ENCODE measurements around the gene LARGE2.

LARGE2 gene

DNA sequence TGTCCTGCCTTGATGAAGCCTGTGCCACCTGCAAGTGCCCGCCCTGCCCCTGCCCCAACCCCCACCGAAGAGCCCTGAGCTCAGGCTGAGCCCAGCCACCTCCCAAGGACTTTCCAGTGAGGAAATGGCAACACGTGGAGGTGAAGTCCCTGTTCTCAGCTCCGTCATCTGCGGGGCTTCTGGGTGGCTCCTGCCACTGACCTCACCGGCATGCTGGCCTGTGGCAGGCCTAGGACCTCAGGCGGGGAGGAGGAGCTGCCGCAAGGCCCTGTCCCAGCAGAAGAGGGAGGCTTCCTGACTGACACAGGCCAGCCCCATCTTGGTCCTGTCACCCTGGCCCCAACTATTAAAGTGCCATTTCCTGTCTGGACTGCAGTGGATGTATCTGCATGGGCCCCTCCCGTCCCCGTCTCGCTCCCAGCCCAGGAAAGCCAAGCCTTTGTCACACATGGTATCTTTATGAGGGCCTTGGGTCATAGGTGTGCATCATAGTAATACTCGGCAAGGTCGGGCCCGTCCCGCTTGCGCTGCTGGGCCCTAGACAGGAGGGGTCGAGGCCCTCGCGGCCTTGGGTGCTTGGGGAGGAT, 16.3 kb upstream of the LARGE2 start:
- no peak overlapping the region for H3K4me3 ChIP-seq (ENCODE audit: low read depth in 1 of 2, low read length in 2 of 2)
- ATAC-seq (ENCODE audit: insufficient read depth, low read depth) (no peak), DNase-seq (no peak)
- peaks cover 21% of the 10 kb centered on the region for H3K36me3 ChIP-seq (ENCODE audit: insufficient read depth, low read length)
- no peaks in the 10 kb centered on the region for H3K27me3 ChIP-seq (ENCODE audit: insufficient read depth, low read length, poor library complexity)
- H2AFZ ChIP-seq (ENCODE audit: low read depth, low read length) = no peak overlapping the region
- H3K4me1 ChIP-seq (ENCODE audit: insufficient read depth, low read length) = no peaks in the 10 kb centered on the region
- no peaks in the 10 kb centered on the region for H3K9me3 ChIP-seq (ENCODE audit: insufficient read depth, low read length, severe bottlenecking)
- H3K4me2 ChIP-seq (ENCODE audit: insufficient read depth, low read length) = no peak overlapping the region
- no peak overlapping the region for H3K9ac ChIP-seq (ENCODE audit: low read depth, low read length)
- no peaks in the 10 kb centered on the region for H3K79me2 ChIP-seq (ENCODE audit: insufficient read depth, low read length)
- TF ChIP-seq, protein P1, sequence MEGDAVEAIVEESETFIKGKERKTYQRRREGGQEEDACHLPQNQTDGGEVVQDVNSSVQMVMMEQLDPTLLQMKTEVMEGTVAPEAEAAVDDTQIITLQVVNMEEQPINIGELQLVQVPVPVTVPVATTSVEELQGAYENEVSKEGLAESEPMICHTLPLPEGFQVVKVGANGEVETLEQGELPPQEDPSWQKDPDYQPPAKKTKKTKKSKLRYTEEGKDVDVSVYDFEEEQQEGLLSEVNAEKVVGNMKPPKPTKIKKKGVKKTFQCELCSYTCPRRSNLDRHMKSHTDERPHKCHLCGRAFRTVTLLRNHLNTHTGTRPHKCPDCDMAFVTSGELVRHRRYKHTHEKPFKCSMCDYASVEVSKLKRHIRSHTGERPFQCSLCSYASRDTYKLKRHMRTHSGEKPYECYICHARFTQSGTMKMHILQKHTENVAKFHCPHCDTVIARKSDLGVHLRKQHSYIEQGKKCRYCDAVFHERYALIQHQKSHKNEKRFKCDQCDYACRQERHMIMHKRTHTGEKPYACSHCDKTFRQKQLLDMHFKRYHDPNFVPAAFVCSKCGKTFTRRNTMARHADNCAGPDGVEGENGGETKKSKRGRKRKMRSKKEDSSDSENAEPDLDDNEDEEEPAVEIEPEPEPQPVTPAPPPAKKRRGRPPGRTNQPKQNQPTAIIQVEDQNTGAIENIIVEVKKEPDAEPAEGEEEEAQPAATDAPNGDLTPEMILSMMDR (IDR thresholded peaks at IDR 0.05; ENCODE audit: borderline replicate concordance, extremely low read depth, low read length, poor library complexity, severe bottlenecking) = no peak
- no peak for TF ChIP-seq EZH2 (IDR thresholded peaks at IDR 0.05; ENCODE audit: borderline replicate concordance, low read depth, low read length, severe bottlenecking)
- H4K20me1 ChIP-seq (ENCODE audit: insufficient read depth, low read length) = peaks cover 7% of the 10 kb centered on the region; the same call in 1 of the 2 replicates
- H3K27ac ChIP-seq (ENCODE audit: low read length) = no peak overlapping the region

DNA sequence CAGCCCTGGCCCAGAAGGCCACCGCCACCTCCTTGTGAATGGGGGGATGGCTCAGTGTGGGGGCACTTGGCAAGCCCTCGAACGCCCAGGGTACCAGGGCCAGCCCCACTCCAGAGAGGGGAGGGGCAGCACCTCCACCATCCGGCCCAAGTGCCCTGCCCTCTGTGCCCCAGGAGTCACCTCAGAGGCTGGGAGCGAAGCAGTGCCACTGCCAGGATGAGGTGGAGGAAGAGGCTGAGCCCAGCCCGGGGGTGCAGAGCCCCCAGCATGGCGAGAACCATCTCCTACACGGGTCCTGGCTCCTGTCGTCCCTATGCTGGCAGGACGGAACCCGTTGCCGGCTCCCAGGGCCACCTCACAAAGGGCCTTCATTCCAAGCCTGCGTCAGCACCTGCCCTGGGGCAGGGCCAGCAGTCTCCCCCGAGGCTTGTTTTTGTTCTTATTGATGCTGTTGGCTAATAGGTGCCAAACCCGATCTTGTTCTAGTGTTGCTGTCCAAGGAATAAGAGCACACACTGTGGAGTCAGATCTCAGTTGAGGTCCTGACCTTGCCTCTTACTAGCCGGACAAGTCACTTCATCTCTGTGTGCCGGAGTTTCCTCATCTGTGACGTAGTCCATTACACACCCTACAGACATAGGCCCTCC, 15.4 kb upstream of the LARGE2 start, which contains the start of gene FREY1:
TSS of gene FREY1 (minus strand) at position 307 of the 647 bp plus-strand sequence. CDS start at position 281, 26 bp downstream.
- no peak within 1 kb of the TSS for H3K9ac ChIP-seq (ENCODE audit: low read depth, low read length)
- H3K4me3 ChIP-seq (ENCODE audit: low read depth in 1 of 2, low read length in 2 of 2) = no peak within 1 kb of the TSS
- DNase-seq = no peak
- H3K36me3 ChIP-seq (ENCODE audit: insufficient read depth, low read length) = peaks cover 25% of the 10 kb centered on the region
- no peak for TF ChIP-seq EZH2 (IDR thresholded peaks at IDR 0.05; ENCODE audit: borderline replicate concordance, low read depth, low read length, severe bottlenecking)
- TF ChIP-seq, protein P1 (IDR thresholded peaks at IDR 0.05; ENCODE audit: borderline replicate concordance, extremely low read depth, low read length, poor library complexity, severe bottlenecking) = no peak
- no peaks in the 10 kb centered on the region for H3K27me3 ChIP-seq (ENCODE audit: insufficient read depth, low read length, poor library complexity)
- H3K9me3 ChIP-seq (ENCODE audit: insufficient read depth, low read length, severe bottlenecking) = no peaks in the 10 kb centered on the region
- H3K27ac ChIP-seq (ENCODE audit: low read length) = no peak within 1 kb of the TSS
- H4K20me1 ChIP-seq (ENCODE audit: insufficient read depth, low read length) = peaks cover 7% of the 10 kb centered on the region; the same call in 1 of the 2 replicates
- H3K4me2 ChIP-seq (ENCODE audit: insufficient read depth, low read length) = no peak within 1 kb of the TSS
- no peaks in the 10 kb centered on the region for H3K79me2 ChIP-seq (ENCODE audit: insufficient read depth, low read length)
- H2AFZ ChIP-seq (ENCODE audit: low read depth, low read length) = no peak within 1 kb of the TSS
- 0 out of 3 replicates have a peak, but pooled peaks have one; percentile 4 for ATAC-seq (ENCODE audit: insufficient read depth, low read depth)
- no peaks in the 10 kb centered on the region for H3K4me1 ChIP-seq (ENCODE audit: insufficient read depth, low read length)

DNA sequence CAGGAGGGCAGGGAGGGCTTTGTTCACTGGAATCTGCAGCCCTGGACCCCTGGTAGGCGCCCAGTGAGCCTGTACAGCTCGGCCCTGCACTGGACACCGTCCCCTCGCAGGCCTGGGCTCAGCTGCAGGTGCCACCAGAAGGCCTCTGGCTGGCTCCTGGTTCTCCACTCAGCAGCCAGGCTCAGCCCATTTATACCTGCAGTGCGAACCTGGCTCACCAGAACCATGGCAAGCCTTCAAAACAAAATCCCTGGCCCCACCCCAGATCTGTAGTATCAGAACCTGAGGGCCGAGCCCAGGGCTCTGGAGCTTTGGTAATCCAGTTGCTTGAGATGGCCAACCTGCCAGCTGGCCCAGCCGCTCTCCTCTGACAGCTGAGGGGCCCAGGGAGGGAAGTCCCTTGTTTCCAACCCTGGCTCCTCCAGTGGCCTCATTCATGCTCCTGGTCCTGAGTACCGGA, 14.5 kb upstream of the LARGE2 start:
- no peaks in the 10 kb centered on the region for H3K4me1 ChIP-seq (ENCODE audit: insufficient read depth, low read length)
- TF ChIP-seq EZH2 (IDR thresholded peaks at IDR 0.05; ENCODE audit: borderline replicate concordance, low read depth, low read length, severe bottlenecking) = no peak
- TF ChIP-seq, protein P1 (IDR thresholded peaks at IDR 0.05; ENCODE audit: borderline replicate concordance, extremely low read depth, low read length, poor library complexity, severe bottlenecking) = no peak
- DNase-seq (no peak), ATAC-seq (ENCODE audit: insufficient read depth, low read depth) (no peak)
- H4K20me1 ChIP-seq (ENCODE audit: insufficient read depth, low read length) = peaks cover 7% of the 10 kb centered on the region; the same call in 1 of the 2 replicates
- H3K79me2 ChIP-seq (ENCODE audit: insufficient read depth, low read length) = no peaks in the 10 kb centered on the region
- no peak overlapping the region for H2AFZ ChIP-seq (ENCODE audit: low read depth, low read length)
- peaks cover 25% of the 10 kb centered on the region for H3K36me3 ChIP-seq (ENCODE audit: insufficient read depth, low read length)
- no peak overlapping the region for H3K27ac ChIP-seq (ENCODE audit: low read length)
- H3K9ac ChIP-seq (ENCODE audit: low read depth, low read length) = no peak overlapping the region
- H3K4me3 ChIP-seq (ENCODE audit: low read depth in 1 of 2, low read length in 2 of 2) = no peak overlapping the region
- no peaks in the 10 kb centered on the region for H3K27me3 ChIP-seq (ENCODE audit: insufficient read depth, low read length, poor library complexity)
- H3K9me3 ChIP-seq (ENCODE audit: insufficient read depth, low read length, severe bottlenecking) = no peaks in the 10 kb centered on the region
- no peak overlapping the region for H3K4me2 ChIP-seq (ENCODE audit: insufficient read depth, low read length)

All from DND-41 (cell line).